ENCODE measurements around the gene MTHFR.

Gene MTHFR

GRCh38 chr1:11741482-11741881 is 64.3 kb downstream of the MTHFR start:
- ChIA-PET POLR2A (no interaction called here), CTCF (interaction anchor here (0.6 to 1.7 kb wide), 3 partner anchors 21 to 90 kb away, joined by 3 to 4 read pairs (median 3); no protein-coding TSS in a partner anchor)
- no peaks in the 10 kb centered on the region for H3K9me3 ChIP-seq (ENCODE audit: control insufficient read depth, insufficient read depth, low read depth, low read length)
- H3K27ac ChIP-seq (ENCODE audit: extremely low read depth, low read depth, low read length) = no peak overlapping the region
- peaks cover 3% of the 10 kb centered on the region; the same call in 1 of the 2 replicates for H3K4me1 ChIP-seq (ENCODE audit: control insufficient read depth, insufficient read depth, low read length)
- TF ChIP-seq ZNF10 (tag by site-specific recombination; IDR thresholded peaks at IDR 0.05) (no peak), KLF9 (tag by site-specific recombination; IDR thresholded peaks at IDR 0.05; ENCODE audit: low read depth) (no peak), ZFP37 (tag by site-specific recombination; IDR thresholded peaks at IDR 0.05) (no peak), ZNF501 (tag by site-specific recombination; IDR thresholded peaks at IDR 0.05) (no peak), ZNF488 (tag by site-specific recombination; IDR thresholded peaks at IDR 0.05) (no peak), ZNF335 (tag by site-specific recombination; conservative IDR thresholded peaks at IDR 0.05) (no peak), ZNF677 (tag by site-specific recombination; IDR thresholded peaks at IDR 0.05) (no peak), SETDB1 (IDR thresholded peaks at IDR 0.05; ENCODE audit: insufficient read length, low read length) (no peak), ZNF518A (tag by site-specific recombination; conservative IDR thresholded peaks at IDR 0.05; ENCODE audit: low read depth) (no peak), ZNF580 (tag by site-specific recombination; IDR thresholded peaks at IDR 0.05) (no peak), ZNF223 (tag by site-specific recombination; IDR thresholded peaks at IDR 0.05) (no peak), PRDM1 (tag by site-specific recombination; IDR thresholded peaks at IDR 0.05) (no peak), IKZF3 (tag by site-specific recombination; IDR thresholded peaks at IDR 0.05) (no peak), GFI1B (tag by site-specific recombination; IDR thresholded peaks at IDR 0.05) (no peak), ZNF791 (tag by site-specific recombination; IDR thresholded peaks at IDR 0.05) (no peak), ZNF621 (tag by site-specific recombination; IDR thresholded peaks at IDR 0.05) (no peak)
- TF ChIP-seq, protein P1, sequence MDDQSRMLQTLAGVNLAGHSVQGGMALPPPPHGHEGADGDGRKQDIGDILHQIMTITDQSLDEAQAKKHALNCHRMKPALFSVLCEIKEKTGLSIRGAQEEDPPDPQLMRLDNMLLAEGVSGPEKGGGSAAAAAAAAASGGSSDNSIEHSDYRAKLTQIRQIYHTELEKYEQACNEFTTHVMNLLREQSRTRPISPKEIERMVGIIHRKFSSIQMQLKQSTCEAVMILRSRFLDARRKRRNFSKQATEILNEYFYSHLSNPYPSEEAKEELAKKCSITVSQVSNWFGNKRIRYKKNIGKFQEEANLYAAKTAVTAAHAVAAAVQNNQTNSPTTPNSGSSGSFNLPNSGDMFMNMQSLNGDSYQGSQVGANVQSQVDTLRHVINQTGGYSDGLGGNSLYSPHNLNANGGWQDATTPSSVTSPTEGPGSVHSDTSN (CRISPR knock-in tag; IDR thresholded peaks at IDR 0.05) = no peak
- TF ChIP-seq, protein P2, sequence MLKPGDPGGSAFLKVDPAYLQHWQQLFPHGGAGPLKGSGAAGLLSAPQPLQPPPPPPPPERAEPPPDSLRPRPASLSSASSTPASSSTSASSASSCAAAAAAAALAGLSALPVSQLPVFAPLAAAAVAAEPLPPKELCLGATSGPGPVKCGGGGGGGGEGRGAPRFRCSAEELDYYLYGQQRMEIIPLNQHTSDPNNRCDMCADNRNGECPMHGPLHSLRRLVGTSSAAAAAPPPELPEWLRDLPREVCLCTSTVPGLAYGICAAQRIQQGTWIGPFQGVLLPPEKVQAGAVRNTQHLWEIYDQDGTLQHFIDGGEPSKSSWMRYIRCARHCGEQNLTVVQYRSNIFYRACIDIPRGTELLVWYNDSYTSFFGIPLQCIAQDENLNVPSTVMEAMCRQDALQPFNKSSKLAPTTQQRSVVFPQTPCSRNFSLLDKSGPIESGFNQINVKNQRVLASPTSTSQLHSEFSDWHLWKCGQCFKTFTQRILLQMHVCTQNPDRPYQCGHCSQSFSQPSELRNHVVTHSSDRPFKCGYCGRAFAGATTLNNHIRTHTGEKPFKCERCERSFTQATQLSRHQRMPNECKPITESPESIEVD (tag by site-specific recombination; IDR thresholded peaks at IDR 0.05) = no peak
- peaks cover 0 to 12% of the 10 kb centered on the region in 2 experiments; a peak in 1 of 3 replicates for H3K36me3 ChIP-seq (ENCODE audit: control insufficient read depth in 2 of 2, insufficient read depth in 1 of 2, low read length in 2 of 2)
- H3K4me3 ChIP-seq (ENCODE audit: low read depth, low read length) = no peak overlapping the region

Data from HEK293 (cell line).